SHP77 treated with DMSO at 0.1 percent for 48 hours (cell line): Measurements from ENCODE around the gene GLS.
A peak's percentile ranks its signal among the peaks of the same experiment; 100 is the strongest.
"Not testable (repeated sequence)": the region's sequence is repeated elsewhere in the genome, so short reads cannot be mapped to it uniquely, and the experiment has no call there.

ENCODE experiments used
- DNase-seq: peaks from one replicate; lab custom pipeline; 2025; lab: John Stamatoyannopoulos, UW

GLS gene

GRCh38 chr2:190880378-190881083, at the start of gene GLS:
TSS of gene GLS (plus strand) at chr2:190880821. CDS start at chr2:190881085, 264 bp downstream.
- peak; percentile 93 for DNase-seq

GRCh38 chr2:190831941-190832340, 48.7 kb upstream of the GLS start:
- DNase-seq = no peak

GRCh38 chr2:190834890-190835208, 45.8 kb upstream of the GLS start:
- DNase-seq = no peak

- no peak for DNase-seq
Observed at GRCh38 chr2:190835303-190835930, 45.2 kb upstream of the GLS start.

GRCh38 chr2:190836767-190837166, 43.9 kb upstream of the GLS start:
- no peak for DNase-seq

- no peak for DNase-seq
Observed at GRCh38 chr2:190837420-190837819, 43.2 kb upstream of the GLS start.

- DNase-seq = no peak
Observed at GRCh38 chr2:190837952-190838361, 42.7 kb upstream of the GLS start.

- no peak for DNase-seq
Observed at GRCh38 chr2:190838492-190838910, 42.1 kb upstream of the GLS start.

- DNase-seq = no peak
Observed at GRCh38 chr2:190840569-190841172, 40.0 kb upstream of the GLS start.

GRCh38 chr2:190841707-190842505, 38.7 kb upstream of the GLS start:
- no peak for DNase-seq

GRCh38 chr2:190842606-190843104, 38.0 kb upstream of the GLS start:
- DNase-seq = no peak

GRCh38 chr2:190843890-190844699, 36.5 kb upstream of the GLS start:
- no peak for DNase-seq

- DNase-seq = no peak
Observed at GRCh38 chr2:190844700-190845401, 35.8 kb upstream of the GLS start.

GRCh38 chr2:190846746-190847145, 33.9 kb upstream of the GLS start:
- DNase-seq = no peak

- no peak for DNase-seq
Observed at GRCh38 chr2:190847504-190848081, 33.0 kb upstream of the GLS start.

- DNase-seq = no peak
Observed at GRCh38 chr2:190849774-190850173, 30.8 kb upstream of the GLS start.

- not testable (repeated sequence) for DNase-seq
Observed at GRCh38 chr2:190853022-190853421, 27.6 kb upstream of the GLS start.

- DNase-seq = no peak
Observed at GRCh38 chr2:190853531-190854383, 26.9 kb upstream of the GLS start.

- DNase-seq = no peak
Observed at GRCh38 chr2:190854726-190855125, 25.9 kb upstream of the GLS start.

GRCh38 chr2:190855245-190855644, 25.4 kb upstream of the GLS start:
- DNase-seq = no peak
